Cardiac muscle cell (in vitro differentiated cells and primary cell): ENCODE data around the gene FLNB. TPM values are rescaled to one million over a fixed set of nuclear protein-coding genes. Genes with fewer than 3 reads are reported as not detected.
A peak's percentile ranks its signal among the peaks of the same experiment; 100 is the strongest.

Experiments
- DNase-seq, 2 donors: peaks; one replicate each; pipeline versions ENCODE4 v3.0.0 to v3.0.0-alpha.2; 2010 to 2017; ENCODE audit warnings: low read depth in 1 of 2, low spot score in 1 of 2
- H3K27ac ChIP-seq: fragments of 200-600 bp; sonication (generic); 2 replicates; pipeline ENCODE4 v1.5.1; 2016
- H3K27me3 ChIP-seq: fragments of 200-600 bp; sonication (generic); 2 replicates; pipeline ENCODE4 v1.6.0; 2016; ENCODE audit warnings: control low read depth
- H3K36me3 ChIP-seq: fragments of 200-600 bp; sonication (generic); 2 replicates; pipeline ENCODE4 v1.5.1; 2016; ENCODE audit warnings: control low read depth
- H3K4me1 ChIP-seq: fragments of 200-600 bp; sonication (generic); 2 replicates; pipeline ENCODE4 v1.8.1; 2017; ENCODE audit warnings: low read depth, mild to moderate bottlenecking, mixed run types
- H3K4me3 ChIP-seq: fragments of 200-600 bp; sonication (generic); 2 replicates; pipeline ENCODE4 v1.5.1; 2016; ENCODE audit warnings: mild to moderate bottlenecking
- H3K9me3 ChIP-seq: fragments of 200-600 bp; sonication (generic); 2 replicates; pipeline ENCODE4 v1.5.1; 2017; ENCODE audit warnings: low read depth, mild to moderate bottlenecking, control low read depth
- polyA plus RNA-seq: library from polyadenylated mRNA; unstranded; fragments of >200 nt; fragmentation: Nextera tagmentation; extraction: Ambion mirVana; gene quantifications from 2 replicates; pipeline ENCODE4 v1.2.1, GENCODE V29; 2016
- total RNA-seq: library from RNA; depleted of rRNA; stranded (reverse); fragments of >200 nt; gene quantifications from 2 replicates; pipeline ENCODE4 v1.2.3, GENCODE V29; 2016
- TF ChIP-seq, protein P1 (sequence below): IDR thresholded peaks from 2 replicates; pipeline ENCODE4 v1.5.1; 2012; ENCODE audit warnings: low read depth, mild to moderate bottlenecking, low read length

Gene FLNB
- total and polyA plus RNA-seq, 2 experiments from 2014 or later = 12.1 to 28.7 TPM

DNA sequence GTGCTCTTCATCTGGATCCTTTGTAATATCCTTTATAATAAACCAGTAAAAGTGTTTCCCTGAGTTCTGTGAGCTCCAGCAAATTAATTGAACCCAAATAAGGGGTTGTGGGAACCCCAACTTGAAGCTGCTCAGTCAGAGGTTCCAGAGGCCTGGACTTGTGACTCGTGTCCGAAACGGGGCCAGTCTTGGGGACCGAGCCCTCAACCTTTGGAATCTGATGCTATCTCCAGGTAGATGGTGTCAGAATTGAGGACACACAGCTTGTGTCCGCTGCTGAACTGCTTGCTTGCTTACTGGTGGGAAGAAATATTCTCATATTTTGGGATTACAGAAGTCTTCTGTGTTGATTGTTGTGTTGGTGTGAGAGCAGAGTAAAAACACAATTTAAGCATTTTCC, 39.7 kb upstream of the FLNB start:
- H3K4me1 ChIP-seq = no peaks in the 10 kb centered on the region
- no peaks in the 10 kb centered on the region for H3K9me3 ChIP-seq
- no peak for DNase-seq
- no peak overlapping the region for H3K4me3 ChIP-seq
- no peak overlapping the region for H3K27ac ChIP-seq
- no peaks in the 10 kb centered on the region for H3K36me3 ChIP-seq
- no peaks in the 10 kb centered on the region for H3K27me3 ChIP-seq
- TF ChIP-seq, protein P1, sequence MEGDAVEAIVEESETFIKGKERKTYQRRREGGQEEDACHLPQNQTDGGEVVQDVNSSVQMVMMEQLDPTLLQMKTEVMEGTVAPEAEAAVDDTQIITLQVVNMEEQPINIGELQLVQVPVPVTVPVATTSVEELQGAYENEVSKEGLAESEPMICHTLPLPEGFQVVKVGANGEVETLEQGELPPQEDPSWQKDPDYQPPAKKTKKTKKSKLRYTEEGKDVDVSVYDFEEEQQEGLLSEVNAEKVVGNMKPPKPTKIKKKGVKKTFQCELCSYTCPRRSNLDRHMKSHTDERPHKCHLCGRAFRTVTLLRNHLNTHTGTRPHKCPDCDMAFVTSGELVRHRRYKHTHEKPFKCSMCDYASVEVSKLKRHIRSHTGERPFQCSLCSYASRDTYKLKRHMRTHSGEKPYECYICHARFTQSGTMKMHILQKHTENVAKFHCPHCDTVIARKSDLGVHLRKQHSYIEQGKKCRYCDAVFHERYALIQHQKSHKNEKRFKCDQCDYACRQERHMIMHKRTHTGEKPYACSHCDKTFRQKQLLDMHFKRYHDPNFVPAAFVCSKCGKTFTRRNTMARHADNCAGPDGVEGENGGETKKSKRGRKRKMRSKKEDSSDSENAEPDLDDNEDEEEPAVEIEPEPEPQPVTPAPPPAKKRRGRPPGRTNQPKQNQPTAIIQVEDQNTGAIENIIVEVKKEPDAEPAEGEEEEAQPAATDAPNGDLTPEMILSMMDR = no peak

DNA sequence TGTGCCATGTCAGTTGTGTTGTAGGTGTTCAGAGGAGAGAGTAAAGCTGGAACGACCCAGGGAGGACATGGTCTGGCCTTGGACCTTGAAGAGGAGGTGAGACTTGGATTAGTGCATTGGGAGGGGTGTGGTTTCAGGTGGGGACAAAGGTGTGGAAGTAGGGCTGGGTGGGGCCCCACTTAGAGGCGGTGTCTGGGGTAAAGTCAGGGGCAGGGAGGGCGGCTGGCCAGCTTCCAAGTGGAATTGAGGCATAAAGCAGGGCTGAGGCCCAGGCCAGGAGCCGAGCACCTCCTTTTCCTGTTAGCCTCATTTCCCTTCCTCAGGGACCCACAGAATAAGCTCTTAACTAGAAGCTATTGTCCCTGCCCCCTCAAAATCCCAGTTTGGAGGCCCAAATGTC, 36.2 kb upstream of the FLNB start:
- Histone ChIP-seq H3K36me3 (no peaks in the 10 kb centered on the region), H3K9me3 (no peaks in the 10 kb centered on the region), H3K27ac (no peak overlapping the region), H3K4me1 (no peaks in the 10 kb centered on the region), H3K27me3 (no peaks in the 10 kb centered on the region), H3K4me3 (no peak overlapping the region)
- no peak for DNase-seq
- TF ChIP-seq, protein P1 = no peak

DNA sequence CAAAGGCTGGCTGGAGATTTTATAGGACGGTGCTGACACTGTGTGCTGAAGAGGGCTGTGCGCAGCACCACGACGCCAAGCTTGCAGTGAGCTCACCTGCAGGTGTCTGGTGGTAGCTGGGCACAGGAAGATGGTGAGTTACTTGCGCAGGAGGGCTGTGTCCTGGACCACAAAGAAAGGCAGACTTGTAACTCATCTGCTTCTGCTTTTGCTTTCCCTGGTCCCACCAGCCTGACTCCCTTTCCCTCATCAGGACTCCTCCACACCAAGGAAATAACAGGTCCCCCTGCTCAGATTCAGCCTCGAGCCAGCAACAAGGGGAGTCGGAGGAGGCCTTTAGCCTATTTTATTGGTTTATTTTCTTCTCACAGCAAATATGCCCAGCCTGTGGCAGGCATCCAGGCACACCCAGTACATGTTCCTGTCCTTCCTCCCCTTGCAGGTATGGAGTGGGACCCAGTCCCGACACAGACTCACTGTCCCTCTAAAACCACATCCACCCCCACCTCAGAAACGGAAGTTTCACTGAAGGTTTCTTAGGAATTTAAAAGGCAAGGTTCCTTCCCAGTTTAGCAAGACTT, 35.6 kb upstream of the FLNB start:
- Histone ChIP-seq H3K9me3 (no peaks in the 10 kb centered on the region), H3K4me1 (no peaks in the 10 kb centered on the region), H3K36me3 (no peaks in the 10 kb centered on the region), H3K4me3 (no peak overlapping the region), H3K27me3 (no peaks in the 10 kb centered on the region), H3K27ac (no peak overlapping the region)
- TF ChIP-seq, protein P1 = no peak
- DNase-seq = no peak

DNA sequence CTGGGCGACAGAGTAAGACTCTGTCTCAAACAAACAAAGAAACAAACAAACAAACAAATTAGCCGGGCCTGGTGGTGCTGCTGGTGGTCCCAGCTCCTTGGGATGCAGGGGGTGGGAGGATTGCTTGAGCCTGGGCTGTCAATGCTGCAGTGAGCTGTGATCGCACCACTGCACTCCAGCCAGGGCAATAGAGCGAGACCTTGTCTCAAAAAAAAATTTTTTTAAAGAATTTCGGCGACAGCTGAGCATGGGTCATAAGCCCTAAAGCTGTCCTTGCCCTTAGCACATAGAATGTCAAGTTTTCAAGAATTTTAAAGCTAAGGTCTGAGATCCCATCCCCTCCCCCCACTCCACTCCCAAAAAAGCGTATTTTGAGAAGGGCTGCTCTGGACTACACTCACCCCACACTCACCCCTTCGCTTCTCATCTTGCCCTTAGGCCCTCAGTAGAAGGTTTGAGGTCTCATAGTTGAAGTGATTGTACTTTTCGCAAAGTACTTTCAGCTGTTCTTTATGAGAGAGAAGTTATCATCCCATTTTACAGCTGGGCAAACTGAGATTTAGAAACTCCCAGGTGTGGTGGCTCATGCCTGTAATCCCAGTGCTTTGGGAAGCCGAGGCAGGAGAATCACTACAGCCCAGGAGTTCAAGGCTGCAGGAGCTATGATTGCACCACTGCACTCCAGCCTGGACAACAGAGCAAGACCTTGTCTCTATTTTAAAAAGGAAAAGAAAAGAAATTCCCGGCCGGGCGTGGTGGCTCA, 34.3 kb upstream of the FLNB start:
- Histone ChIP-seq H3K36me3 (no peaks in the 10 kb centered on the region), H3K4me3 (no peak overlapping the region), H3K9me3 (no peaks in the 10 kb centered on the region), H3K27me3 (no peaks in the 10 kb centered on the region), H3K4me1 (no peaks in the 10 kb centered on the region), H3K27ac (no peak overlapping the region)
- TF ChIP-seq, protein P1 = no peak
- no peak for DNase-seq

DNA sequence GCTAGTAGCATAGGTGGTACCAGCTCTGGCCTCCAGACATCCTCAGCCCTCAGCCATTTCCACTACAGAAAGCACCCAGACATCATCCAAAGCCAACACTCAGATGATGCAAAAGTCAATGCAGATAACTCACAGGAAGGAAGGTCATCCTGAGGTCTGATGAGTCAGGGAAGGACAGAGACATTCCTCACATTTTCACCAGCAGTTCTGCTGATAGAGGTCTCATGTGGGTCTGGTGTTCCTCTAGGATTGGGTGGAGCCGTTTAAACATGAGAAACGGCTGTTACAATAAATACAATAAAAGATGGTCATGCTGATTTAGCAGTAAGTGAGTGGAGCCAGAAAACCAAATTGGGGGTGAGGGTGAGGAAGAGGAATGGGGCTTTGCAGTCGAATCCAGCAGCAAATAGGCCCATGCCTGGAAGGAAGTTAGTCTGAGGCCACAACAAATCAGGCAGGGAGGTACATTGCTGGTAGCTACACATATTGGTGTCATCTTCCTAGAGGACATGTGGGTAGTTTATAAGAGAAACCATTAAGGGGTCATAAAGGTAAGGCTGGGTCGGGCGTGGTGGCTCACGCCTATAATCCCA, 33.3 kb upstream of the FLNB start:
- Histone ChIP-seq H3K27ac (no peak overlapping the region), H3K36me3 (no peaks in the 10 kb centered on the region), H3K9me3 (no peaks in the 10 kb centered on the region), H3K27me3 (no peaks in the 10 kb centered on the region), H3K4me1 (no peaks in the 10 kb centered on the region), H3K4me3 (no peak overlapping the region)
- TF ChIP-seq, protein P1 = no peak
- peak in 1 of 2 donors; percentile 95 for DNase-seq
